Erythroblast (primary cell): ENCODE measurements around the gene PLA2G2D.

ENCODE experiments used
- DNase-seq, 2 experiments: peaks; one replicate each; lab custom pipeline; 2025; lab: John Stamatoyannopoulos, UW
- GATA1 ChIP-seq: IDR thresholded peaks from 2 replicates; pipeline ENCODE4 v1.6.1; 2011; ENCODE audit warnings: low read depth, mild to moderate bottlenecking, control low read depth, low read length, moderate library complexity
- POLR2A ChIP-seq: IDR thresholded peaks from 2 replicates; pipeline ENCODE4 v1.6.1; 2011; ENCODE audit warnings: mild to moderate bottlenecking, low read length

The PLA2G2D gene

DNA sequence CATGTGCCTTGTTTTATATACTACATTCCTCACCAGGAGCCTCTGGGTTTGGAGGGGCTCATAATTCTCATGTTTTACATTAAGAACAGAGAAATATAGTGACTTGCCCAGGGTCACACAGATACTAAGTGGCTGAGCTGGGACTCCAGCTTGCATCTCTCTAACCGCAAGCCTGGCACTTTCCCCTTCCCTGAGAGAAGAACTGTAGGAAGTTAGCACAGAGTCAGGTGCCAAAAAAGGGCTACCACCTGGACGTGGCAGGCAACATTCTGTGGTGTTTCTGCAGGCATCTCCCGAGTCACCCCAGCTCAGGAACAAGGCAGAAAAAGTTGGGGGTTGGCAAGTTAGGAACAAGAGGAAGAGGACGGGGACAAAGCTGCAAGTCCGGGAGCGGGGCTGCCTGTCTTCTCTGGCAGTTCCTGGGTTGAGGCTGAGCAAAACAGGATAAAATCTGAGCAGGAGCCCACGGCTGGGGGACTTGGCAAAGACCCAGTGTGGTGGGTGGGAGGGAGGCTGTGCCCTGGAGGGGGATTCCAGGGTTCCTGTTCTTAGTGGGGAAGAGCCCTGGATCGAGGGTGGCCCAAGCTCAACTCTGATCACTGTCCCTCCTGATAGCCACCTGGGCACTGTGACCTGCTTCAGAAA is 39.6 kb downstream of the PLA2G2D start:
- no peak for TF ChIP-seq GATA1
- TF ChIP-seq POLR2A: no peak
- DNase-seq: no peak

DNA sequence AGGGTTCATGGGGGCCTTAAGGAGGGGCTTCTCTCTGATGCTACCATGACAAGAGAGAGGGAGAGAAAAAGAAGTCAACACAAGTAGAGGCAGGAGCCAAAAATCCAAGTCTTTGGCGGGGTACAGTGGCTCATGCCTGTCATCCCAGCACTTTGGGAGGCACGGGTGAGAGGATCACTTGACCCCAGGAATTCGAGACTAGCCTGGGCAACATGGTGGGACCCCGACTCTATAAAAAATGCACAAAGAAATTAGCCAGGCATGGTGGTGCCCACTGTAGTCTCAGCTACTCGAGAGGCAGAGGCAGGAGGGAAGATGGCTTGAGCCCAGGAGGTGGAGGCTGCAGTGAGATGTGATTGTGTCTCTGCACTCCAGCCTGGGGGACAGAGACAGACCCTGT is 40.6 kb downstream of the PLA2G2D start:
- no peak for DNase-seq
- TF ChIP-seq GATA1 (no peak), POLR2A (no peak)

DNA sequence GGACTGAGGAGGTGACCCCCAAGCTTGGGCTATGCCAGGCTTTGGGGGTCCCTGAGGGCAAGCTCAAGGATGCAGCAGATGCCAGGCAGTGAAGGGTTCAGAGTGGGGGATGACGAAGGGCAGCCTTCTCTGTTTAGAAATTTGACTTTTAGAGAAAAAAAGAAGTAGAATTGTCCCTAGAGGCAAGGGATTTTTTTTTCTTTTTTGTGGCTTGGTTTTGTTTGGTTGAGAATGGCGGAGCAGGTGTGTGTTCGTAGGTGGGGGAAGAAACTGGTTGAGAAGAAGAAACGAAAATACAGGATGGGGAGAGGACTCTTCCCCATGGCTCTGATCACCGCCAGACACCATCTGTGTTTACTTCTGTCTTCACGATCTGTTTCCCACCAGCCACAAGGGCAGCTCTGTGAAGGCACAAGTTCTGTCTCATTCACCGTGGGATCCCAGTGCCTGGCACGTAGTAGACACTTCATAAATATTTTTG is 41.1 kb downstream of the PLA2G2D start:
- no peak for TF ChIP-seq GATA1
- TF ChIP-seq POLR2A: no peak
- no peak for DNase-seq

DNA sequence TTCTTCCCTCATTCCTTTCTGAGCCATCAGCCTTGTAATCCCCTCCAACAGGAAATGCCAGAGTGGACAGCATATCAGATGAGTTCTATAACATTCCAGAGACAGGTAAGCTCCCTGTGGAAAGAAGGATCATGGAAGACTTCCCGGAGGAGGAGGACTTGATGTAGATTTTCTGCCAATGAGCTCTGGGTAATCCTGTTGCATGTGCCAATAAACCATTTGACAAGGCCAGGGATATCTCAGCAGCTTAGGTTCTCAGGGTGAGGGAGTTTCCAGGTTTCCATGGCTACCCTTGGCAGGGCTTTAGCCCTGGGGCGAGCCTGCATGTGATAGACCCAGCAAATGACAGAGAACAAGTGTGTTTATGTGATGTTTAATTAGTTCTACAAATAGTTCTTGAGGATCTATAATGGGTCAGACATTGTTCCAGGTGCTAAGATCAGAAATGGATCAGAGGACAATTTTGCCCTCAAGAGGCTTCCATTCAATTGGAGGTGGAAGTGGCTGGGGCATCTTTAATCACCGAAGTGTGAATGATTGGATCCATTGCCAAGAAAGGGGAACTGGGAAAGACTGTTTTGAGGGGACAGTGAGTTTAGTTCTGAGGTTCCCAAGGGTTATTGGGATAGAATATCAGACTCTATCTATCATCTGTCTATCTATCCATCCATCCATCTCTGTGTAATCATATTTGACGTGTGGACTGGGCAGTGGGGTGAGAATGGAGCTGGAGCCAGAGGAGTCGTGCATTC is 42.5 kb downstream of the PLA2G2D start:
- TF ChIP-seq POLR2A (no peak), GATA1 (no peak)
- no peak for DNase-seq

DNA sequence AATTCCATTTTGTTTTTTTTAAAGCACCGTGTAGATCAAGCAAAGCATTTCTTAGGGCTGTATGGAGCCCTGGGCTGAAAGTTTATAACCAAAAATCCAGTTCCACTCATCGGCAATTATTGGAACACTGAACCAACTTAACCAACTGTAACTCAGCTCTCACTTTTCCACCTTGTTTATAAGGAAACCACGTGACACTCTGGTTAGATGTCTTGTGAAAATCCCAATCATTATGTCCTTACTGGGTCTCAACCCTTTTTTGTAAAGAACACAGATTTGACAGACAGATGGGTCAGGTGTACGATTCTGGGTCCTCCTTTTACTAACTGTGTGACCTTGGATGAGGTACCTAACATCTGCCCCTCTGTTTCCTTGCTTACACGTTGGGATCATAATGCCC is 43.1 kb downstream of the PLA2G2D start:
- no peak for DNase-seq
- TF ChIP-seq GATA1: no peak
- TF ChIP-seq POLR2A: no peak

DNA sequence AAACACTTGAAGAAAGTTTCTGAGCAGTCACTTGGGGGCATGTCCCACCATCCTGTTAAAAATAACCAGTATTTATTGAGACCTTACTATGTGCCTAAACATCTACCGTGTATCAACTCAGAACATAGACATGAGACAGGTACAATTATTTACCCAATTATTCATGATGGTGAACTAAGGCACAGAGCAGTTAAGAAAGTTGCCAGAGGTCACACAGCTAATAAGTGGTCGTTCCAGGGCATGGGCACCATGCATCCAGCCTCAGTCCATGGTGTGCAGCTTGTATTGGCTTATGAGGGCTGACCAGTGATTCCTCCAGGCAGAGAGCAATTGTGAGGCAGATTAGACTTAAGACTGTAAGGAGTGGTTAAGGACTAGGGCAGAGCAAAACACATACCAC is 44.0 kb downstream of the PLA2G2D start:
- no peak for DNase-seq
- TF ChIP-seq POLR2A: no peak
- TF ChIP-seq GATA1: no peak

DNA sequence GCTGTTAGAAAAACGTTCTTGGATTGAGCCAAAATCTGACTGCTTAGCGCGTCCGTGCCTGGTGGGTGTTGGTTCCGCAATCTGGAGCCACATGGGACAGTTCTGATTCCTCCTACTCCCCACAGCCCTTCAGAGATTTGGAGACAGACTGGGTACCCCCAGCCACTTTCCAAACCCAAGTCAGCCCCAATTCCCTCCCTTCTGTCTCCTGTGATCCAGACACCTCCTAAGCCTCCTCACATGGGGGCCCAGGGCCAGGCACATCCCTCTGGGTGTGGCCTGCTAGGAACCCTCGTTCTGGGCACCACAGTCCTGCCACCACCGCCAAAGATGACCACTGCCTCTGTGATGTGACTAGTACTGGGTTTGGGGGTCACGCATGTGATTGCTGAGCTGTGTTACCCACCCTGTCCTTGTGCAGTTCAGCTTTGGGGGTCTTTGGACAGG is 44.6 kb downstream of the PLA2G2D start:
- DNase-seq: no peak
- no peak for TF ChIP-seq POLR2A
- no peak for TF ChIP-seq GATA1

DNA sequence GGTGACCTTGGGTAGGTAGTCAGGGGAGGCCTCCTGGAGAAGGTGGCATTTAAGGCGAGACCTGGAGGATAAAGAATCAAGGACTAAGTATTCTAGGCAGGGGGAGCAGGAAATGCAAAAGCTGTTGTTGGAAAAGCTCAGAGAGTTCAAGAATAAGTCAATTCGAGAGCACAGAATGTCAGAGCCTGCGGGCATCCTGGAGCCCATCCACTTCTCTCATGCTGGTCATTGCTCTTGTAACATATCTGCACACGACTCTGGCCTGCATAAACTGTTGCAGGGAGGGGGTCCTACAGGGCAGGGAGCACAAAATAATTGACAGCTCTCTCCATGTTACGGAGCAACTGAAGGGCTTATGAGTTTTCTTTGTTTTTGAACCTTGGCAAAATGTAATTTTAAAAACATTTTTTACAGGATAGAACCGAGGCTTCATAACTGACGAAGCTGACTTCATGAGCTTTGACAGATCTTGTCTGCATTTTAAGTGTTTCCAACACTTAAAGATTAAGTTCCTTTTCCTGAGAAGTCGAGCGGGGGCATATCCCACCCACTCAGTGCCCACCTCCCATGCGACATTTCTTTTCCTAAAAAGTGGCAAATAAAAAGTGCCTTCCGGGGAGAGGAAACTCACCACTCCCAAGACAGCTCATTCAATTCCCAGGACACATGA is 45.1 kb downstream of the PLA2G2D start:
- TF ChIP-seq GATA1 (no peak), POLR2A (no peak)
- DNase-seq: no peak

DNA sequence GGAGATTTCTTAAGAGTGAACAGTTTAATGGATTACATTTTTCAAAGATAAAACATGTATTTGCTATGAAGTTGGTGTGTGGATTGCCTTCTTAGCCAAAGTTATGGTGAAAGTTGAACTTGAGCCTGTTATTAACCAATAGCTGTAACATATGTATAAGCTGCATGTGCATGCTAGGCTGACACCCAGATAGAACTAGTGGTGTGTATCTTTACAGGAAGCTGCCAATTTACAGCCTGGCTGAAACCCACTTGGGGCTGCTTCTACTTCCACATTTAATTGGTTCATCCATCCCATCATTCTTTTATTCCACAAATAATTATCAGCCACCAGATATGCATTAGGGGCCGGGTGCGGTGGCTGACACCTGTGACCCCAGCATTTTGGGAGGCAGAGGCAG is 46.1 kb downstream of the PLA2G2D start:
- no peak for DNase-seq
- TF ChIP-seq GATA1 (no peak), POLR2A (no peak)

DNA sequence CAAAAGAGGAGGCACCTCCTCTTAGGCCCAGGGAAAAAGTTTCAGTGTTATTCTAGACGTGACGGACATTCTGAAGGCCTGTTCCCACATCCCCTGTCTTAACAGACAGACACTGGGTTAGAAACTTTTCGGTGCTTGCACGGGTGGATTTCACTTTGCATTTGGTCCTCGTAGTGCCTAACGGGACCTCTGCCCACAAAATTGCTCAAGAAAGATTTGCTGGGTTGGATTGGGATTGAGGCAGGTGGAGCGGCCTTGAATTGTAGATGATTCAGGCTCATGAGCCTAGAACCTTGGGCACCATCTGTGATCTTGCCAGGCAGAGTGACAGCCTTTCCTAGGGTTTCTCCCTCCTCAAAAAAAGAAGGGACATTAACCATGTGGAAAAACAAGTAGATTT is 46.6 kb downstream of the PLA2G2D start:
- DNase-seq: no peak
- no peak for TF ChIP-seq POLR2A
- no peak for TF ChIP-seq GATA1

DNA sequence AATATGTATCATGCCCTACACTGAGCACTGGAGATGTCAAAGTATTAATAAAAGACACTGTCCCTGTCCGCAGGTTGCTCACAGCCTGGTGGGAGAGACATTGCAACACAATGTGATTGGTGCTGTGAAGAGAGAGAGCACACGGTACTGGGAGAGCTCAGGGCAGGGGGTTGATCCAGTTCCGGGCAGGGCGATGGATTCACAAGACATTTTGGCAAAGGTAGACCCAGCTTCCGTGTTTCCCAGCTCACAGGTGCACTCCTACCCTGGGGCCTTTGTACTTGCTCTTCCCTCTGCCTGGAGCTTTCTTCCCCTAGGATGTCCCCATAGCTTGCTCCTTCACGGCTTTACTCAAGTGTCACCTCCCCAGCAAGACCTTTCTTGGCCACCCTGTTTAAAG is 47.9 kb downstream of the PLA2G2D start:
- DNase-seq: no peak

DNA sequence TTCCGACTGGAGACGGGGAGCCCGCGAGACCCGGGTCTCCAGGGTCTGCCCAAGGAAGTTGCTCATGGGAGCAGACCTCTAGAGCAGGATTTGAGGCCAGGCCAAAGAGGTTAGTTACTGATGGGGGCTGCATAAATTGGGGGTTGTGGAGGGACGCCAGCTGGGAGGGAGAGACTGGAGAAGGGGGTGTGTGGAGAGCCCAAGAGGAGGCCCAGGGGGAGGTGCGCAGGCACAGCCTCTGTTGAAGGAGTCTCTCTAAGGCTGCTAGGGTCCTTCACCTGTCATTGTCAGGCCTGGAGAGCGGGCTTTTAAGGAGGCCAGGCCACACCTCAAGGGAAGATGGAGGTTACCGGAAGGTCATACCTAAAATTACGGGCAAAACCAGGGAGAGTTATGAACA is 49.0 kb downstream of the PLA2G2D start:
- TF ChIP-seq POLR2A (no peak), GATA1 (no peak)
- no peak for DNase-seq

More for the DNA sequence above, 47.9 kb downstream of the PLA2G2D start:
- TF ChIP-seq POLR2A (no peak), GATA1 (no peak)

DNA sequence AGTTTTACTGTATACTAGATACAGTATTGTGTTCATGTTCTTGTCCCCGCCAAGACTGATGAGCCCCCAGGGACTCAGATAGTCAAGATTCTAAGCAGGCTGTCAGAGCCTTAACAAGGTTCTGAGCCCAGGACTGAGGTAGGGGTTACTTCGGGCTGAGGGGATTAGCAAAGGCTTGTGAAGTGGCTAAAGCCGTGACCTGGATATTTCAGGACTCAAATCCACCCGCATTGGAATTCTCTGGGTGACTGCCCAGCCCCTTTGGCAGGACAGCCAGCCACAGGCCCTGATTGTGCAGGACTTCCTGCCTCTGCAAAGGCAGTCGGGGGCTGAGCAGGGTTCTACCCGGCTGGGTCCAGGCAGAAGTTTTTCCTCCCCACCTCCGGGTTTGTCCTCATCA is 49.5 kb downstream of the PLA2G2D start, which contains the start of gene PLA2G5:
PLA2G5 (plus strand) TSS at position 321 of the 400 bp plus-strand sequence. CDS start 14,637 bp downstream, outside the sequence.
- no peak for DNase-seq
- TF ChIP-seq GATA1 (no peak), POLR2A (no peak)

DNA sequence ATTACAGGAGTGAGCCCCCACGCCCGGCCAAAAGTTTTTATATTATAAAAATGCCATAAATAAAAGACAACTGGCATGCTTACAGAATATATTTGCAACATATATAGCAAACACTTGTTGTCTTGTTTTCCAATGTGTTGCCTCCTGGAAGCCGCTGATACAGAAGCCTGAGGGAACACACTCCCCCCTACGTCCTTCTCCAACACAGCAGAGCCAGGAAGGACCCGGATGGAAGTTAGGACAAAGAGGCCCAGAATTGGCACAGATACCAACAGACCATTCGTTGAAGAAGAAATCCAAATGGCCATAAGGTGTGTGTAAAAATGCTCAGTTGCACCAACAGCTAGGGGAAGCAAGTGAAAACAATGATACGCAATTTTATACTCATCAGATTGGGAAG is 50.6 kb downstream of the PLA2G2D start:
- TF ChIP-seq POLR2A (no peak), GATA1 (no peak)
- DNase-seq: no peak

DNA sequence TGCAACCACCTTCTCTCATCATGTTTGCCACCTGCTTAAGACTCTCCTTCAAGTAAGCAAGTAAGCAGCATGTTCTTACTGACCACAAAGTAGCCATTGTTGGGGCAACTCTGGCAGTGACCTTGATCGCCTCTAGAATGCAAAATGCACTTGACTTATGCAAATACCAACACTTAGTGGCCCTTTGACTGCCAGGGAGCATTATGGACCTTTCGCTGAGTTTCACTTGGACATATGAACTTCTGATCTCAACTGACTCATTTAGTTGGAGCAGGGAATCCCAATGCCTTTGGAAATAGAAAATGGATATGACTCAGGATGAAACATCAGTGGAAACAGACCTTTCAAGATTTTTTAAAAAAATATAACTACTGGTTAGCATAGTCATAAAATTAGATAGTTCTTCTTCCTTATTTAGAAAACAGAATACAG is 55.5 kb downstream of the PLA2G2D start:
- DNase-seq: no peak

More for the DNA sequence above, 55.5 kb downstream of the PLA2G2D start:
- TF ChIP-seq GATA1 (no peak), POLR2A (no peak)
